ENCODE measurements around the gene DLGAP1.

DNA sequence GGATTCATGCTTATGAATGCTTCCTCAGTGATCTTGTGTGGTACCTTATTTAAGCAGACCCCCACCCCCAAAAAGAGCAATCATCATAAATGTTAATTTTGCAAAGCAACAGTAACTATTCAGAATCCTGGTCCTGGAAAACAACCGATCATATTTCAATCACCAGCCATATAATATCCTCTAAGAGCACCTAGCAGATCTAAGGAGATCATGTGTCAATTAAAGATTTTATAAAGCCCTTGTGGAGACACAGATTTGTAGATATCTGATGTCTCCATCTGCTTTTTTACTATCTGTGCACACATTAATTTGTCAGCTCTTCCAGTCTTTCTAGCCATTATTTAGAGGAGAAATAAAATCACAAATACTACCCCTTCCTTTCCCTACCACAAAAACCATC, 581.4 kb downstream of the DLGAP1 start:
- TF ChIP-seq EGR1 (IDR thresholded peaks at IDR 0.05; ENCODE audit: borderline replicate concordance, low read depth, low read length), result no peak
- TF ChIP-seq POLR2A (IDR thresholded peaks at IDR 0.05; ENCODE audit: control extremely low read depth in 1 of 2, low read depth in 2 of 2, low read length in 2 of 2), result no peak
- TF ChIP-seq, protein P1, sequence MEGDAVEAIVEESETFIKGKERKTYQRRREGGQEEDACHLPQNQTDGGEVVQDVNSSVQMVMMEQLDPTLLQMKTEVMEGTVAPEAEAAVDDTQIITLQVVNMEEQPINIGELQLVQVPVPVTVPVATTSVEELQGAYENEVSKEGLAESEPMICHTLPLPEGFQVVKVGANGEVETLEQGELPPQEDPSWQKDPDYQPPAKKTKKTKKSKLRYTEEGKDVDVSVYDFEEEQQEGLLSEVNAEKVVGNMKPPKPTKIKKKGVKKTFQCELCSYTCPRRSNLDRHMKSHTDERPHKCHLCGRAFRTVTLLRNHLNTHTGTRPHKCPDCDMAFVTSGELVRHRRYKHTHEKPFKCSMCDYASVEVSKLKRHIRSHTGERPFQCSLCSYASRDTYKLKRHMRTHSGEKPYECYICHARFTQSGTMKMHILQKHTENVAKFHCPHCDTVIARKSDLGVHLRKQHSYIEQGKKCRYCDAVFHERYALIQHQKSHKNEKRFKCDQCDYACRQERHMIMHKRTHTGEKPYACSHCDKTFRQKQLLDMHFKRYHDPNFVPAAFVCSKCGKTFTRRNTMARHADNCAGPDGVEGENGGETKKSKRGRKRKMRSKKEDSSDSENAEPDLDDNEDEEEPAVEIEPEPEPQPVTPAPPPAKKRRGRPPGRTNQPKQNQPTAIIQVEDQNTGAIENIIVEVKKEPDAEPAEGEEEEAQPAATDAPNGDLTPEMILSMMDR (IDR thresholded peaks at IDR 0.05; ENCODE audit: control extremely low read depth in 1 of 3, insufficient read depth in 1 of 3, low read depth in 1 of 3, low read length in 3 of 3), result no peak
- TF ChIP-seq CREB1 (IDR thresholded peaks at IDR 0.05), result no peak
- no peak for TF ChIP-seq EZH2 (IDR thresholded peaks at IDR 0.05; ENCODE audit: low read depth, low read length, severe bottlenecking)
- TF ChIP-seq TAF1 (IDR thresholded peaks at IDR 0.05; ENCODE audit: low read depth, low read length), result no peak
- TF ChIP-seq ASH2L (IDR thresholded peaks at IDR 0.05; ENCODE audit: low read length), result no peak
